Inferior parietal cortex (tissue), 1 donor: ENCODE results near the gene FRMD4B.
"Not testable (repeated sequence)": the region's sequence is repeated elsewhere in the genome, so short reads cannot be mapped to it uniquely, and the experiment has no call there.

Source experiments
- DNase-seq: peaks from one replicate; pipeline ENCODE4 v3.0.0-alpha.2; 2016; ENCODE audit errors: extremely low spot score

The FRMD4B gene

DNA sequence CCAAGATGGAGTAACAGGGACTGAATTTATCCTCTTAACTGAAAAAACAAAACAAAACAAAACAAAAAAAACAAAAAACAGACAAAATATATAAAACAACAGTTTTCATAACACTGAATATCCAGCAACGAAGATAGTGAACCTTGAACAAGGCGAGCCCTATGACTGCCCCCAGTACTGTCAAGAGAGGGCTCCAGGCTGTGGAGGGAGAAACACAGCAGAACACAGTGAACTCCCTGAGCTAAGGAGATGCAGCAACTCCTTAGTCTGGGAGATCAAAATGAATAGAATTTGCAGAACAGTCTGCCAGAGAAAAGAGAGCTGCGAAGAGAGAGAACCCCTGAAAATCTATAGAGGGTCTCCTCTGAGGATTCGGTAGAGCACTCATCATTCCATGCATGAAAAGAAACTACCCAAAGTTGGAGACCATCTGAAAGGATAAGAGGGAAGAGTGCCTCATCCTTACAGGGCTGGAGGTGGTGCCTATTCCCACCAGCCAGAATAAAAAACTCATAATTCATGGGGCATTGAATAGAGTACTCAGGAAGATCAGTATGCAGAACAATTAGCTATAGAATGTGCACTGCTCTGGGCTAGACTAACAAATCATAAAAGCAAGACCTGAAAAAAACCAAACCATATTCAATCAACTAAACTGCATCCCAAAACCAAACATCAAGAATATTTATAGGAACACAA is 101.8 kb downstream of the FRMD4B start:
- DNase-seq, result no peak

DNA sequence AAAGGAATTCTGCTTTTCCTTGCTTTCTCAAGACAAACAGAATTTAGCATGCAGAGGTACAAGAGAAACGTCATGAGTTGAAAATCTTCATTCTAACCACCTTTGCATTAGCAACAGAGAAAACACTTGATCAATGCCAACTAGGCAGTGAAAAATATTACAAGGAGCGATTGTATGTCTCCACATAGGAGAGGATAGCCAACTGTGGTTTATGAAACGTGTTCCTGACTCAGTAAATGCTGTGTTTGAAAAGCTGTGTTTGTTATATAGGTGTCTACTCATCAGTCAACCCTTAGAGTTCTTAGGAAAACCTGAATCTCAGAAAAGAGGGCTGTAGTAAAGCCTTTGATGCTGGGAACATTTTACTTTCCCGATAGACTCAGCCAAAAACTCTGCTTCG is 102.4 kb downstream of the FRMD4B start:
- no peak for DNase-seq

DNA sequence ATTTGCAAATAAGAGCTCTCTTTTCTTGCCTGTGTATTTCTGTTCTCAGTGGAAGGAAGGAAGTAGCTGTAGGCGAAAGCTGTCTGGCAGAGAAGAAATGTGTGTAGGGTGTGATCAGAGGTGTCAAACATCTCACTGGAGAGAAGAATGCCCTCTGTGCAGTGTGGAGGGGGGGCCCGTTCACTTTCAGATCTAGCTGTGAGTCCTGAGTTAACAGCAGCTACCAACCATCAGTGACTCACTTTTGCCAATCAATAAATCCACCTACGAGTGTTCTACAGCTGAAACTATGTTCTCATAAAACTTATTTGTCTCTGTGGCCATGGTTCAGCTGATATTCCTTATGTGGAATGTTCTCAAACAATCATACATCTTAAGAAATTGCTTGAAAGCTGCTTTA is 103.7 kb downstream of the FRMD4B start:
- peak; percentile 31 for DNase-seq

DNA sequence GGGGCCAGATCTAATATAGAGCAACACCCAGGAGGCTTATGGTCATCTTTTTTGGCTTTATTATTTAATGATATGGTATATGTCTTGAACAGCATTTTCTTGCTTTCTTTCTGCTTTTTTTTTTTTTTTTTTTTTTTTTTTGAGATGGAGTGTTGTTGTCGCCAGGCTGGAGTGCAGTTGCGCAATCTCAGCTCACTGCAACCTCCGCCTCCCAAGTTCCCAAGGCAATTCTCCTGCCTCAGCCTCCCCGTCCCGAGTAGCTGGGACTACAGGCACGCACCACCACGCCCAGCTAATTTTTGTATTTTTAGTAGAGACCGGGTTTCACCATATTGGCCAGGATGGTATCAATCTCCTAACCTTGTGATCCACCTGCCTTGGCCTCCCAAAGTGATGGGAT is 108.5 kb downstream of the FRMD4B start:
- not testable (repeated sequence) for DNase-seq

DNA sequence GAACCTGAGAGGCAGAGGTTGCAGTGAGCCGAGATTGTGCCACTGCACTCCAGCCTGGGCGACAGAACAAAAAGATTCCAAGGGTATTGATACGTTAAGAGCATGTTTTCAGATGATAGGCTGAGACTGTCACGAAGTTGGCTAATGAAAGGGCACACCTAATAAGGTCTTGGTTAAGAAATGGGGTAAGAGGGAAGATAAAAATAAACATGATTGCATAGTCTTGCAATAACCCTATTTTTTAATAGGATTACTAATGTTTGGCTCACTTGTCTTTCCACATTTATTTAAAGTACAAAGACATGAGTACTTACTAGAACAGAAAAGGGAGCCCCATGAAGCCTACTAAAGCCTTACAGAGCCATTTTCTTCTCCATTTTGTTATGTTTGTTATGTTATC is 109.0 kb downstream of the FRMD4B start:
- DNase-seq, result no peak

DNA sequence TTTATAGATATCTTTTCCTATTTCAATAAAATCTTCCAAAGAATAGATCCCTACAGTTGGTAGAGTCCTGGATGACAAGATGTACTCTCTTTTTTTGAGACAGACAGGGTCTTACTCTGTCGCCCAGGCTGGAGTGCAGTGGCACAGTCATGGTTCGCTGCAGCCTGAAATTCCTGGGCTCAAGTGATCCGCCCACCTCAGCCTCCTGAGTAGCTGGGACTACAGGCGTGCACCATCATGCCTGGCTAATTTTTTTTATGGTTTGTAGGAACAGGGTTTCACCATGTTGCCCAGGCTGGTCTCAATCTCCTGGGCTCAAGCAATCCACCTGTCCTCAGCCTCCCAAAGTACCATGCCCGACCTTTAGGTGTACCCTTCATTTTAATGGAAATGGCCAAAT is 109.7 kb downstream of the FRMD4B start:
- not testable (repeated sequence) for DNase-seq

DNA sequence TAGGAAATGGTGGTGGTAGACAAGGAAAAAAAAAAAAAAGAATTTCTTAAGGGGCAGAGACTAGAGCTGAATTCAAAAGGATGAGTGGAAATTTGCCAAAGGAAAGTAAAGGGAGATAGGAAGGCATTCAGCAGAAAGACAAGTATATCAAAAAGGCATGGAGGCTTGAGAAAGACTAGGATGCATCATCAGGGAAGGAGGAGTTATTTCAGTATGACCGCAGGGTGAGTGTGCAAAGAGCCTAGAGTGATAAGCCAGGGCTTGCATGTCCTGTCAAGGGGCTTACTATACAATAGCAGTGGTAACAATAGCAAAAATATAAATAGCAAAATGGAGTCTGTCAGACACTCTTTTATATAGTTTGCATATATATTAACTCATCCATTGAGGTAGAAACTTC is 112.0 kb downstream of the FRMD4B start:
- no peak for DNase-seq

DNA sequence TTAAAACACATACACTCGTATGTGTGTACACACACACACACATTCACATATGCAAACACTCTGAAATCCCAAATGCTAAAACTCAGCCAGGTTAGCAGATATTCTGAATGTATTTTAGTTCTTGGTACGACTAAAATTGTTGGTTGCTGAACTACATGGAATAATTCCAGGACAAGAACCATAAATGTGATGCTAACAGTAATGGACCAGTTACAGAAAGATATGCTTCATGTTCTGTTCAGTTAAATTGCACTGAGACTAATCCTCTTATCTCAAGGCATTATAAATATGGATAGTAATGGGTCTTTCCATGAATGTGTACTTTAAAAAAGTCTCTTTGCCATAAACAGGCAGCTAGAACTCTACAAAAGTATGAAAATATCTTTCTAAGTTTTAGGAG is 113.3 kb downstream of the FRMD4B start:
- DNase-seq, result no peak

DNA sequence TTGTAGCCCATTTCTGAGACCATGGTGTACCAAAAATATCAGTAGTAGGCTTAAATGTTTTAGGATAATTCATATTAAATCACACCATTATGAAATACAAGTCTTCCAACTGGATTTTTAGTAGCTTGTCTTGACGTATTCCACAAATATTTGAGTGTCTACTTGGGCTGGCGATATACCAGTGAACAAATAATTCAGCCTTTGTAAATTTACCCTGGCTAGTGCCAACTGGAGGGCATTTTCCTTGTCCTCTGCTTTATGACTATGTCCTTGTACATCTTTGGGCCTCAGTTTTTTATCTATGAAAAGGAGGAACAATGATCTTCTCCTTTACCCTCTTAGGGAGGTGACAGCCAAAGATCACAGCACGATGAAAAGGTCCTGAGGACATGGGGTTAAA is 114.8 kb downstream of the FRMD4B start:
- no peak for DNase-seq

DNA sequence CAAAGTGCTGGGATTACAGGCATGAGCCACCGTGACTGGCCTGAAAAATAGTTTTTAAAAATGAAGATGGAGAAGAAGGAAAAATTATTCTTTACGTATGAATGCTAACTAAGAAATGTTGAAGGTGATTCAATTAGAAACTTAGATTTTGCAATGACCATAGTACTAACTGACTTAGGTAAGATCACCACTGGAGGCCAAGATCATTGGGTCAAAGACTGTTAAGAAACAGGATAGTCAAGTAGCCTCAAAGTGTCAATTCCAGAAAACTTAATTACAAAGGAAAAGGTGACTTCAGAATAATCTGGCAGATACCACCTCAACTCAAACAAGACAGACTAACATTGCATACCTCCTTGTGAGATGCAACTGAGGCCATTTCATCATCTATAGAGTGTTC is 119.3 kb downstream of the FRMD4B start:
- DNase-seq, result no peak

DNA sequence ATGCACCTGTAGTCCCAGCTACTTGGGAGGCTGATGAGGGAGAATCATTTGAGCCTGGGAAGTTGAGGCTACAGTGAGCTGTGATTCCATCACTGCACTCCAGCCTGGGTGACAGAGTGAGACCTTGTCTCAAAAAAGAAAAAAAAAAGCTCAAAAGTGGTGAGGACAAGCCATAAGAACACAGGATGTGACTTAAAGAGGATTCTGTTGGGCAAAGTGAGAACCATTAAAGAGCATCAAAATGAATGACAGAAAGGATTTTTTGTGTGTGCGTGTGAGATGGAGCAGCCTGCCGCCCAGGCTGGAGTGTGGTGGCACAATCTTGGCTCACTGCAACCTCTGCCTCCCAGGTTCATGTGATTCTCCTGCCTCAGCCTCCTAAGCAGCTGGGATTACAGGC is 119.8 kb downstream of the FRMD4B start:
- not testable (repeated sequence) for DNase-seq

DNA sequence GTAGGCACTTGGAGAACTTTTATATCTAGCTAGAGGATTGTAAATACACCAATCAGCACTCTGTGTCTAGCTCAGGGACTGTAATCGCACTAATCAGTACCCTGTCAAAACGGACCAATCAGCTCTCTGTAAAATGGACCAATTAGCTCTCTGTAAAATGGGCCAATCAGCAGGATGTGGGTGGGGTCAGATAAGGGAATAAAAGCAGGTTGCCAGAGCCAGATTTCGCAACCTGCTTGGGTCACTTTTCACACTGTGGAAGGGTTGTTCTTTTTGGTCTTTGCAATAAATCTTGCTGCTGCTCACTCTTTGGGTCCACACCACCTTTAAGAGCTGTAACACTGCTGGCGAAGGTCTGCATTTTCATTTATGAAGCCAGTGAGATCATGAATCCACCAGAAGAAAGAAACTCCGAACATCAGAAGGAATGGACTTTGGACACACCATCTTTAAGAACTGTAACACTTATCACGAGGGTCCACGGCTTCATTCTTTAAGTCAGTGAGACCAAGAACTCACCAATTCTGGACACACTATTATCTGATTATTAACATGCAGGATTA is 125.0 kb downstream of the FRMD4B start:
- not testable (repeated sequence) for DNase-seq

DNA sequence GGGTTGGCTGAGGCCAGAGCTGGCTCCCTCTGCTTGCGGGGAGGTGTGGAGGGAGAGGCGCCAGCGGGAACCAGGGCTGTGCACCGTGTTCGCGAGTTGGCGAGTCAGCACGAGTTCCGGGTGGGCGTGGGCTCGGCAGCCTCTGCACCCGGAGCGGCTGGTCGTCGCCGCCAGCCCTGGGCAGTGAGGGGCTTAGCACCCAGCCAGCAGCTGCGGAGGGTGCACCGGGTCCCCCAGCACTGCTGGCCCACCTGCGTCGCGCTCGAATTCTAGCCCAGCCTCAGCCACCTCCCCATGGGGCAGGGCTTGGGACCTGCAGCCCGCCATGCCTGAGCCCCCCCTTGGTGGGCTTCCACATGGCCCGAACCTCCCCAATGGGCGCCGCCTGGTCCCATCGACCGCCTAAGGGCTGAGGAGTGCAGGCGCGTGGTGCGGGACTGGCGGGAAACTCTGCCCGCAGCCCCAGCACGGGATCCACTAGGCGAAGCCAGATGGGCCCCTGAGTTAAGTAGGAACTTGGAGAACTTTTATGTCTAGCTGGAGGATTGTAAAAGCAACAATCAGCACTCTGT is 125.6 kb downstream of the FRMD4B start:
- DNase-seq, result no peak

DNA sequence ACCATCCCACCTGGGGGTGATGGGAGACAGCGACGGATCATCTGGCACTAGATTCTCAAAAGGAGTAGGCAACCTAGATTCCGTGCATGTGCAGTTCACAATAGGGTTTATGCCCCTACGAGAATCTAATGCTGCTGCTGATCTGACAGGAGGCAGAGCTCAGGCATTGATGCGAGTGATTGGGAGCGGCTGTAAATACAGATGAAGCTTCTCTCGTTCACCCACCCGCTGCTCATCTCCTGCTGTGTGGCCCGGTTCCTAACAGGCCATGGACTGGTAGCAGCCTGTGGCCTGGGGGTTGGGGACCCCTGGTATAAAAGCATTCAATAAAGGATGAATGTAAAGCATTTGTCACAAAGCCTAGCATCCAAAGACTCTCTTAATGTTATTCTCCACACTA is 126.8 kb downstream of the FRMD4B start:
- no peak for DNase-seq

DNA sequence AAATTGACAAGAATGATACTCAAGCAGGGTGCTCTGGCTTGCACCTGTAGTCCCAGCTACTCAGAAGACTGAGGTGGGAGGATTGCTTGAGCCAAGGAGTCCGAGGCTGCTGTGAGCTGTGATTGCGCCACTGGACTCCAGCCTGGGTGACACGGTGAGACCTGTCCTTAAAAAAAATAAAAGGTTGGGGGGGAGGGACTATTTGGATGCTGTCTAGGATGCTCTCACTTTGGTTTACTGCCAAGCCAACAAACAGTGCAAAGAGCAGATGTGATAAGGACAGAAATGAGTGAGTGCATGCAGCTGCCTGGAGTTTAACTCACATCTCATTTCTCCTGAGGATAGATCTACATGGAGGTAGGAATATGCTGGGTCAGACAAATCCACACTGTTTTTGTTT is 130.0 kb downstream of the FRMD4B start:
- no peak for DNase-seq

DNA sequence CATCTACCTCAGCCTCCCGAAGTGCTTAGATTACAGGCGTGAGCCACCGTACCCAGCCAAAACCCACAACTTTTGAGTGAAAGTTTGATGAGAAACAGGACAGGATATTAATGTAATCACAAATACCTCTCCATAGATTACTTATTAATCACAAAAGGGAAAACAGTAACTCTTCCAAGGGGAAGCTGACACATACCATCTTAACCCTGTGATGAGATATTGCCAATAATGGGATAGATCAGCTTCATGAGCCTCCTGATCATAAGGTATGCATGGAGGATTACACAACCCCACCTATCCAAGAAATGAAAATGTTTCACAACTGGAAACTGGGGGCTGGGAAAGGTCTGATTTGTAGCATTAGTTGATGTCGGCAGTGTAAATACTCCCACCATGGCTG is 131.5 kb downstream of the FRMD4B start:
- no peak for DNase-seq

DNA sequence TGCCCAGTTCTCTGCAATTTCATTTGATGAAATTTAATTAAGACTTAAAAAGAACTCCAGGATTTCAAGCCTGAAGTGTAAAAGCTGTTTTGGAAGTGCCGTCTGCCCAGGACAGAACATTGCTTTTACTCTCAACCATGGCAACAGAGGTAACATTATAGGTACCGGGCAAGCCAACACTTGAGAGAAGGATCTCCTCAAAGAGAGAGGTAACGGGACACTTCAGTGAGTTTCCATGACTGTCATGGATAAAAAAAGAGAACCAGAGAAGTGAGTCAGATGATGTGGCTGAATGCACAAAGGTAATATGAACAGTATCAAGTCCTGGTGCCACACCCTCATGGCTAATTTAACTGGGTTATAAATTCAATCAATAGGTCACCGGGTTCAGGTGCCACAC is 133.3 kb downstream of the FRMD4B start:
- no peak for DNase-seq

DNA sequence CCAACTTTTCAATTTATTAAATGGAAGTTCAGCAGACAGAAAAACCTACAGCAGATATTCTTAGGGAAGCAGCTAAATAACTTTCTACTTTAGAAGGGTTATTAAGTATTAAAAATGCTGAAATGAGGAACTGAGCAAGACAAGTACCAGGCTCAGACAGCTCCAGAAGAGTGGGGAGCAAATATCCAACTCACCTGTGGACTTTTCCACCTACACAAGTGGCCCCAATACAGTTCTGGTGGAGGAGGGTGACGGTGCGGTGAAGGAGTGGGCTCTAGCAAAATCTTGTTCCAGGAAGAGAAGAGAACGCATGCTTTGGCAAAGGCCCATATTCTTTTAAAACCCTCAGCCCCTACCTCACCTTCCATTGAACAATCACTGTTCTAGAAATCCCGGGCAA is 133.7 kb downstream of the FRMD4B start:
- no peak for DNase-seq

DNA sequence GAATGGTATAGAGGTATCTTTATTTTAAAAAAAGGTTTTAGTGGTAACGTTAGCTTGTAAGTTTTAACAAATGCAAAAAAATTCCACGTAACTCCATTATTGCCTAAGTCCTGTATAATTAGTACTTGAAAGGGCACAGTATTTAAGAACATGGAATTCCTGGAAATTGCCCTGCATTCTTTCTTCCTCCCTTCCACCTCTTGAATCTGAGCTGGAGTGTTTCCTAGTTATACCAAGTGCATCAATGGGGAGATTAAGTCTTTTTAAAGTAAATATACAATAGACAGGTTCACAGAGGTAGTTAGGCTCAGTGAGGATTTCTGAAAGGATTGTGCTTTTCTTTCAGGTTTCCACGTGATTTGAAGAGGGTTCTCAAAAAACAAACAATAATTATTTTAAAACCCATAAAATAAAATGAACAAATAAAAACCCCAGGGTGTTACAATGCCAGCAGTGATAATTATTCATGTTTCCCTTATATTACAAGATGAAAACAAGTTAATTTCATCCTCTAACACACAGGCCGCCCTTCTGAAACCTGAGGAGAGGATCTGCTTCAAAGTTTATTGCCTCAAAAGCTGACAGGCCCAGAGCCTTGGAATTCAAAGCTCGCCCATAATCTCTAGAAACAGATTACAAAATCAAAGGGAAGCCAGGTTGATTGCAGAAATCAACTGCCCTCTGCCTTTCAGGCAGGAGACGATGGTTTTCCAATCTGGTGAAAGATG is 134.6 kb downstream of the FRMD4B start:
- DNase-seq, result no peak

DNA sequence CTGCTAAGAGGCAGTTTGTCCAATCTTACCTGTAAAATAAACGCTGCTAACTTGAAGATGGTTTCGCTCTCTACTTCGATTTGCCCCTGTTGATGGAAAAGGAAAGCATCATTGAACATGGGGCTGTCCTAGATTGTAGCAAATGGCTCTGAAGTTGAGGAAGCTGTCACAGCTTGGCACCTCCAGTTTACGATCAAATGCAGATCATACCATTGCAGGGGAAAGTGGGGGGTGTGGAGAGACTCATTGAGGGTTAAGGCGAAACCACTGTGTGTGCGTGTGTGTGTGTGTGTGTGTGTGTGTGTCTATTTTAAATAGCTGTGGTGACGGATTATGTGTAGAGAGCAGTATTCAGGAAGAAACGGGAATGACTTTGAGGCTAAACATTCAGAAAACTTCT is 135.9 kb downstream of the FRMD4B start:
- DNase-seq, result peak; percentile 30

DNA sequence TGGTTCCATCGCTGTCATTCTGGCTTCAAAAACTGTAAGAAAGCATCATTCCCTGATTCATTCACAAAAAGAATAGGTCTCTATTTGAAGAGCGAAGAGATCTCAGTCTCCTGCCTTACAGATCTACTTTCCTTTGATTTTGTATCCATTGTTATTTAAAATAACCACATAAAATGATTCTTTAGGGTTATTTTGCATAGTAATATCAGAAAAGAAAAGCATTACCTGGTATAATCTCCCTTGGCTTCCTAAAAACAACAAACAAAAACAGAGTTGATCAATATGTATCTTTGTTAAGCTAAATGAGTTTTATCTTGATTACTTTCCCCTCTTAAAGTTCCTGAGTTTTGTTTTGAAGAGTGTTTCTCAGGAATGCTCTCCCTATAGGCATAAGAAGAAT is 136.9 kb downstream of the FRMD4B start:
- DNase-seq, result no peak

DNA sequence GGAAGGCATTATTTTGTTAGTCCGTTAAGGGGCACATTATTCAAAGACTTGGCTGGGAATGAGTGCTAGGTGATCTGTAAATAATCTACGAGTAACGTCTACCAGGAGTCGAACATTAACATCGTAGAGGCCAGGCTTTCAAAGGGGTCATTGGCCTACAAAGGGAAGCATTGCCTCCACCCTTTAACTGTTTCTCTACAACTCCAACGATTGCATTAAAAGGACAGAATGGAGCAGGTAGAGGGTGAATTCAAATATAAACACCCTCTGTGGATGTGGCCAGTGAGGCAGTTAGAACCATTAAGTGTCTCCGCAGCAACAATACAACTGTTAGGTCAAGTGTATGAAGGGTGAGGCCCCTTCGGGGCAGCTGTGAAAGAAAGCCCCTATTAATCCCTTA is 137.5 kb downstream of the FRMD4B start:
- DNase-seq, result no peak

DNA sequence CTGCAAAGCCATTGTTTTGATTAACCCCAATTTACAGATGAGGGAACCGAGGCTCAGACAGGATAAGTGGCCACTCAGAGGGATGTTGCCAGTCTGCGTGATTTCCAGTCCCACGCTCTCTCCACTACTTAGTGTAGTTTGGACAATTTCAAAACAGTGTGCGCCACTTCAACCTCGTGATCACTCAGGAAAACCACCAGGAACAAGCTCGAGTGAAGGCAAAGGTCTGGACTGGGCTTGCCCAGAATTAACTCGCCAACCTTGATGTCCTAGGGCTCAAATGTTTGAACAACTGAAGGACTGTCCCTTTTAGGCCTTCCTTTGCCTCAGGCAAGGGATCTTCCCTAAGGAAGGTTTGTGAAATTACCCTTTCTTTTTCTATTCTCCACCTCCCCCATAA is 139.3 kb downstream of the FRMD4B start:
- DNase-seq, result no peak
